Measurements from ENCODE around the gene OBSCN.

- no peak for TF ChIP-seq EZH2 (IDR thresholded peaks at IDR 0.05; ENCODE audit: insufficient read depth, poor library complexity, severe bottlenecking)
- TF ChIP-seq EZH2phosphoT487 (IDR thresholded peaks at IDR 0.05; ENCODE audit: insufficient read depth, low read depth), result no peak
These were observed 37.3 kb downstream of the OBSCN start for GRCh38 chr1:228245111-228245510.
